ENCODE data around the gene MAP2K5.

The MAP2K5 gene

DNA sequence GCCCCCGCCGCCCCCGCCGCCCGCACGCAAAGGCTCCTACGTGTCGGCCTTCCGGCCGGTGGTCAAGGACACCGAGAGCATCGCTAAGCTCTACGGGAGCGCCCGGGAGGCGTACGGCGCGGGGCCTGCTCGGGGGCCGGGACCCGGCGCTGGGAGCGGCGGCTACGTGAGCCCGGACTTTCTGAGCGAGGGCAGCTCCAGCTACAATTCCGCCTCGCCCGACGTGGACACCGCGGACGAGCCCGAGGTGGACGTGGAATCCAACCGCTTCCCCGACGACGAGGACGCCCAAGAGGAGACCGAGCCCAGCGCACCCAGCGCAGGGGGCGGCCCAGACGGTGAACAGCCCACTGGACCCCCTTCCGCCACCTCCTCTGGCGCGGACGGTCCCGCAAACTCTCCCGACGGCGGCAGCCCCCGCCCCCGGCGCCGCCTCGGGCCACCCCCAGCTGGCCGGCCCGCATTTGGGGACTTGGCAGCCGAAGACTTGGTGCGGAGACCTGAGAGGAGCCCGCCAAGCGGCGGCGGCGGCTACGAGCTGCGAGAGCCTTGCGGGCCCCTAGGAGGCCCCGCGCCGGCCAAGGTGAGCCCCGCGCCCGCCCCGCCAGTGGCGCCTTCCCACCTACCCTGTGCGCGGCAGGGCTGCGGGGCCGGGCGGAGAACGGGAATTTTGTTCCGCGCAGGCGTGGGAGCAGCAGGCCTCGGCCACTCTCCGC is 285.2 kb downstream of the MAP2K5 start:
- no peak for DNase-seq

DNA sequence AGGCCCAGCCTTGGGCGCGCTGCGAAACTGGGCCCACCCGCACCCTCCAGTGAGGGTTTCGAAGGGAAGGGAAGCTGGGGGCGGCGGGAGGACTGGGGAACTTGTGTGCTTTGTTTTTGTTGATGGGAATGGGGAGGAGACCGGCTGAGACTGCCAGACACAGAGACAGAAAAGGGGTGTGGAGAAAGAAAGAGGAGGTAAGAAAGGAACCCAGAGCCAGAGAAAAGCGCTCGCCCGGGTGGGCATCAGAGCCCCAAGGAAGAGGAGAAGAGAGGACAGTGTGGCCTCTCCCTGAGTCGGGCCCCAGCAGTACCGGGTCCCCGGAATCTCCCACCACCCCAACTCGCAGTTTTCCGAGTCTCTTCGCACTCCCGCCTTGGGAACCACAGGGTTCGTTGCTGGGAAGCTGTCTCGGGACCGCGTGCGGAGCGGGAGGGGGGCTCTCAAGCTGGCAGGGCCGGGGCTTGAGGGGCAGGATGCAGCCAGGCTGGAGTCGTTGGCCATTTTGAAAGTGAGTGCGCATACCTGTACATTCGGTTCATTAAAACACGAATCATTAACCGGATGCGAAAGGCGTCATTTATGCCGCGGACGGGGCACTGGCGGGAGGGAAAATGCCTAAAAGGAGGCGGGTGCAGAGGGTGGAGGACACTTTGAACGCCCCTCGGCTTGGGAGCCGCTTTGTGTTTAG is 285.9 kb downstream of the MAP2K5 start:
- no peak for DNase-seq

DNA sequence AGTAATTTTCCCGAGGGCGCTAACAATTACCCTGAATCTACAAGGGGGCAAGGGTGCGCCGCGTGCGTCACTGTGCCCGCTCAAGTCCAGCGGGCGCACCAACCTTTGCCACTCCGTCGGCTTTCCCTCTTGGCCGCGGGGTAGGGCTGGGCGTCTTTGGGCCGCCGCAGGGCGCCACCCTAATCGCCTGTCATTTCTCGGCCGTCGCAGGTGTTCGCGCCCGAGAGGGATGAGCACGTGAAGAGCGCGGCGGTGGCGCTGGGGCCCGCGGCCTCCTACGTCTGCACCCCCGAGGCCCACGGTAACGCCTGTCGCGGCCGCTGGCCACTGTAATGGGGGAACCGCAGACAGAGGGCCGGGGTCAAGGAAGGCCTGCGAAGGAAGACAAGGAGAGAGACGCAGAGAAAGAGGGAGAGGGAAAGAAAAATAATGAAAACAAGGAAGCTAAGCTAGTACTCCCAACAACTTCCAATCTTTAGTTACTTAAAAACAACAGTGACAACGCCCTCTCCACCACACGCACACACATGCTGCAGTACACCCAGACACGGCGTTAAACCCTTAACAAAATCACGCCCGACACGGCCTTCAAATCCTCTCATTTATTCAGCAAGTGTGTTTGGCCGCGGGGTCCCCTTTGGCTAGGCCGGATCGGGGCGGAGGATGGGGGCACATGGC is 286.6 kb downstream of the MAP2K5 start:
- DNase-seq: no peak

DNA sequence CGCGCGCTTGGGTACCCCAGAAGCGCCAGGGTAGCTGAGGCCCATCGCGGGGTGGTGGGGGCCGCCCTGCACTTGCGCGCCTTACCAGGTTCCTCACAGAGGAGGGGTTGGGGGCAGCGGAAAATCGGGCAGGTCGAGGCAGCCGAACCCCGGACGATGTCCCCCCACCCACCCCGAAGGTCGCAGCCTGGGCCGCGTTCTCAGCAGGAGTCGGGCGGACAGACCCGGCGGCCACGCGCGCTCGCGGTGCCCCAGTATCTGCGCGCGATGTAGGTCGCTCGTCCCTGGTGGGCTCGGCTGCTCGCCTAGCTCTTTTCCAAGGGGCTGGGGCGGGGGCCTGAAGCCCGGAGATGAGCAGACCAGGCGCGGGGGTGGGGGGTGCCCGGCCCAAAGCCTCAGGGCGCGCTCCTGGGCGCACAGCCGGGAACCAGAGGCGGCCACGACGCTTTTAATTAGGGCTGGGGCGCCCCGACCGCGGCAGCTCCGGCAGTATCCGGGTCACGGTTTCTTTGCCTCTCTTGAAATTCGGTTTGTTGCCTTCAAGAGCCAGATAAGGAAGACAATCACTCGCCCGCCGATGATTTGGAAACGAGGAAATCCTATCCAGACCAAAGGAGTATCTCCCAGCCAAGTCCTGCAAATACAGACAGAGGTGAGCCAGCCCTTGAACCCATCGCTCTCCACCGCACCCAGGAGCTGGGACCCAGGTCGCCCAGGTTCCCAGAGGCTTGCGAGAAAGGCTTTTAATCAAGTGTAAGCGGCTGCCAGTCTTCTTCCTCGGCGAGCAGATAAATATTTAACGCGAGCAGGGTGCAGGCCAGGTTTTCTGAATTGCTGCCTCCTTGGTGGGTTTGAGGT is 287.4 kb downstream of the MAP2K5 start:
- no peak for DNase-seq

DNA sequence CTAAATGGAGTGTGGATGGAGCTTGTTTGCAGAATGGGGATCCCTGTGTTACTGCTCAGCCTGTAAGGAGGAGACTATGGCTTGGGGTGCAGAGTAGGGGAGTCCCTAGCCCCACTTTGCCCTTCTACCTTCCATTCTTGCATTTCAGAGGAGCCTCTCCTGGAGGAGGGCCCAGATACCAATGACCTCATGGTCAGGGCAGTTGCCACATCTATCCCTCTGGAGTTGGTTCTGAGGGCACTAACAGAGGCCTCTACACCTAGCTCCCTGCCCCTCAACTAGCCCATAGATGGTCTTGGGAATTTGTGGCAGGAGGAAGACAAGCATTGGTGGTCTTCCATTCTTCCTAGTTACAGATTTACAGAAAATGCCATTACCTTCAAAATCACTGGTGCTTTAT is 288.9 kb downstream of the MAP2K5 start:
- no peak for DNase-seq

DNA sequence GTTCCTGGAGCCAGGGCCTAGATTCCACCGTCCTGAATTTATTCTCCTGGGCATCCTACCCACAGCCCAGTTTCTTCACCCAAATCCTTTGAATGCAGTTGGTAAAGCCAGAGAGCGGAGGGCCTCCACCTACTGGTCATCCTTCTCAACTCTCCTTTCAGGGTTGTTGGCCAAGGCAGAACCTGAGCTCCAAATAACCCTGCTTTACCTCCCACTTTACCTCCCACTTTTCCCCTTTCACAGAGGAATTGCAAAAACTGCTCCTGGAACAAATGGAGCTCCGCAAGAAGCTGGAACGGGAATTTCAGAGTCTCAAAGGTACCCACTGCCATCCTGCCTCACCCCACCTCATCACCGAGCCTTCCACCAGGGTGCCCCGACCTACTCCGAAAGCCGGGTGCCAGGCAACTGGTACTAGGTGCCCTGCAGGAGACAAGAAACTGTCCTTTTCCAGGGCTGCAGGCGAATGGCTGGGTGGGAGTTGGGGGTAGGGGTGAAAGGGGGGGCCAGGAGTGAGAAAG is 289.6 kb downstream of the MAP2K5 start:
- DNase-seq: peak in 1 of 2 experiments; percentile 67

DNA sequence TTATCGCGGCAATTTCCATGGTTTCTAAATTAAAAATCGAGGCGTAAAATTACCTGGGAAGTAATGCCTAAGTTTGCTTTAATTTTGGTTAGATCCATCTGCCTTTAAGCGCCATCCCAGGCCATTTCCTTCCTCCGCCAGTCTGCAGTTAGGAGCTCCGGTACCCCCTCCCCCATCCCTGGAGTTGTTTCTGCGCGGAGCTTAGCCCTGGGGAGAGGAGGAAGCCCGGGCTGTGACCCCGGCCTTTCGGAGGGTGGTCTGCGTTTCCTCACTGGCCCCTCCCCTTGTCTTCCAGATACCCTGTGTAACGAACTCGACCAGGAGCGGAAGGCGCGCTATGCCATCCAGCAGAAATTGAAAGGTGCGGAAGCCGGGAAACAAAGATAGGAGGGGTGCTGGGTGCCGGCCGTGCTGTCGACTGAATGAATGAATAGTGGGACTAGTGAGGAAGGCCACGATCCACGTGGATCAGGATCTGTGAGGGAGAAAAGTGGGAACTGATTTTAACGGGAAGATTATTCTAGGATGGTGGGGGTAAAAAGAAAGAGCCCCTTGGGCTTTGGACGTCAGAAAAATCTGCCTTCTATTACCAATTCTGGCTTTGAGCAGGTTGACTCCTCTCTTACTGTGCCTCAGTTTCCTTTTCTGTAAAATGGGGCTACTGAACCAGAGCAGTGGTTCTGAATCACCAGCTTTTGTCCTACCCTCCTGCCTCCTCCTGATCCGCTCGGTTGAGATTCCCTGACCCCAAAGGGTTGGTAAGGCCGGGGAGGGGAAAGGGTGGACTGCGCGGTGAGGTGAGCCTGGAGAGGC is 290.6 kb downstream of the MAP2K5 start:
- no peak for DNase-seq

DNA sequence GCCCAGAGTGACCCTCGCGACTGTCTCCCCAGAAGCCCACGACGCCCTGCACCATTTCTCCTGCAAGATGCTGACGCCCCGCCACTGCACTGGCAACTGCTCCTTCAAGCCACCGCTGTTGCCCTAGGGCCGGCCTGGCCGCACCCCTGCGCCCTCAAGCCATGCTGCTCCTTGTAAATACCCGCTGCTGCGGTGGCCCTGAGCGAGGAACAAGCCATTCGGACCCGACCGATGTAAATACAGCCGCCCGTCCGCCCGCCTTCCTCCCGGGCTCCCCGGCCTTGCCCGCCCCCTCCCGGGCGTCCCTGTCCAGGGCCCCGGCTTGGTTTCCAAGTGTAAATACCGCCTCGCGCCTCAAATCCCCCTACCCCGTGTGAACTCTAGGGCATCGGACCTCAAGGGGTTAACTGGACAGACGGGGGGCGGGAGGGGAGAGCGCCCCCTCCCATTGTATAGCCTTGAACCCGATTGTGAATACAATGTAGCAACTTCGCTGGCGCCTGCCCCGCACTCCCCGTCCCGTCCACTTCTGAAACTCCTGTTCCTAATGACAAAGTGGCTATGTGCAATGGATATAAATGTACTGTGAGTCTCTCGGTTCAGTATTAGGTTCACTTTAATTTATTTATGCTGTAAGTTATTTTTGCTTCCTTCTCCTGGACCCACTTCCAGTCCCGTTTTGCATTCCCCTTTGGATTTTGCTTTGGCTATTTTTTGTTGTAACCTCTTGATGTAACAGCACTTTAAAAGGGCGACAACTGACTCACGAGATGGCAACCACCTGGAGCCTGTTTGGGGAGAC is 291.4 kb downstream of the MAP2K5 start:
- DNase-seq: no peak

DNA sequence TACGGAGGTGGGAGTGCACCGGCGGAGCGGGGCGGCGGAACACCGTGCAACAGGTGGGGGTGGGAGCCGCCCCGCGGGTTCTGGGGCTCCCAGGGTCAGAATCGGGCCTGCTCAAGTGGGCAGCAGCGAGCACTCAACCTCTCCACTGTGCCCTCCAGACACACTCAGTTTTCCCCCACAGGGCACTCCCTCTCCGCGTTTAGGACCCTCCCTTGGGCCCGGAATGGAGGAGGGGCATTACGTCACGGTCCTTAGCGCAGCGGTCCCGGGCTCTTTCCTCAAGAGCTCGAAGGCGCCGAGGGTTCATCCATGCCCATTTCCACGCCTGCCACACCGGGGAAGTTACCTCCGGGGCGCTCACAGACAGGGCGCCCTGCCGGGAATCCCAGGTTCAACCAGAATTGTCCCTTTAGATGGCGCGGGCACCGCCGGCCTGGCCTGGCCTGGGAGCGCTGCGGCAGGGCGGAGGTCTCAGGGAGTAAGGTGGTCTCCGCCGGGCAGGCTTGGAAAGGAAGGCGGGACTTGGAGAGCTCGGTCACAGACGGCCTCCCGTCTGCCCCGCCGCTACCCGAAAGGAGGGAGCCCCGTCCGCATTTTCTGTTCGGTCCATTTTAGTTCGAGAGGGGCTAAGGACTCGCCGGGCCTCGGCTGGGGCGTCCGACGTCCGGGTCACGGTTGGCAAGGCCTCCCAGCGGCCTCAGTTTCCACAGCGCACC is 292.2 kb downstream of the MAP2K5 start:
- no peak for DNase-seq

DNA sequence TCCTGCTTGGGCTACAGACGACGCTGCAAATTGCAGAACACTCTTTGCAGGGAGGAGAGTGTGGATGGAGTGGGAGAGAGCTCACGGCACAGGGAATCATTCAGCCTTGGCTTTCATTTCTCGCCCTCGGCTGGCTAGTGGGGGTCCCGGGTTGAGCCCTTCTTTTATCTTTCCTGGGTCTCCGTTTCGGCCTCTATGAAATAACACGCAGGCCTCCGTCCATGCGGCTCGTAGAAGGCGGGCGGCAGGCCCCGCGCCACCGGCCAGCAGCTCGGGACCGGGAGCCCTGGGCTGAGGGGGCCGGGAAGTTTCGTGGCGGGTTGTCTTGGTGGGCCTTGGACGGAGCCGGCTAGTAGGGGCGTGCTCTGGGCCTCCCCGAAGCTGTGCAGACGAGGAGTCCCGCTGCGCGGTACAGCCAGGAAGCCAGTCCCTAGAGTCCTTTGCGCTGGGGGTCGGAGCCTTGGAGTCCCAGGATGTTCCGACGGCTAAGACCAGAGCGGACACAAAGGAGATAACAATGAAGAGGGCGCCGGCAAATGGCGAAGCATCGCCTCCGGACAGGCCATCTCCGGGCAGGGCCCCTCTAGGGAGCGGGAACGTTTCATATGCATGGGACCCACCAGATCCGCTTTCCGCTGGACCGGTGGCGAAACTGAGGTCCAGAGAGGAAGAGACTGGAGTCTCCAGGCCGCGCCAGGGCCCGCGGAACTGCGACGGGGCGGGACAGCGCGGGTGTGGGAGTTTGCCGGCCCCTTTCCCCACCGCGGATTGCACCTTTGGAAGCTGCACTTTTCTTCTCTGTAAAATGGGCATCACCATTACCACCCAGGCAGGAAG is 293.0 kb downstream of the MAP2K5 start:
- DNase-seq: no peak

DNA sequence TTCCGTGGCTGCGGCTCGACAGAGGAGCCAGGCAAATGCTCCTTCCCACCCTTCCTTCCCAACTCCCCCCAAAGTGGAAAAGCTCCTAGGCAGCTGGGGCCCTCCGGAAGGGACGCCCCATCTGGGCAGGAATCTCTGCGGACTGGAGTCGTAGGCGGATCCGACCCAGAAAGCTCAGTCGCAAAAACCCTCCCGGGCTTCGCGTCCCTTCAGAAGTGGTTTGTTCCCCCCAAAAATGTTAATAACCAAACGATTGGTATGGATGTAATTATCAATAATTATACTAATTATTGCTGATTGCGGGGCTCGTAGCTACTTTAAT is 293.6 kb downstream of the MAP2K5 start:
- no peak for DNase-seq

DNA sequence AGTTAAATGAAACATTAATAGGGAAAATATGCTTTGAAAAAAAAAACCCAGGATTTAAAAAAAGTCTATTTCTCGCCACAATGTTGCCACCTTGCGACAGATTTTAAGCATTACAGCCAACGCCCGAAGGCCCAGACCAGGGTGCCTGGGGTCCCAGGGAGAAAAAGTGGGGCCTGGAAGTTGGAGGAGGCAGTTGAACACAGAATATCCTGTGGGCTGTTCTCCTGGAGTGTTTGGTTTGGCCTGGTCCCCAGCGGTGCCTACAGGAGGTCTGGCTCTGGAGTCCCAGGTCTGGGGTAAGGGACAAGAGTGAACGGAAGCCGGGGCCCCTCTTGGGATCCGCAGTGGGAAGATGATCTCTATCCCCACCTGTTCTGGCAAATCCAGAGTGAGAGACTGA is 294.0 kb downstream of the MAP2K5 start:
- peak in 1 of 2 experiments; percentile 66 for DNase-seq

DNA sequence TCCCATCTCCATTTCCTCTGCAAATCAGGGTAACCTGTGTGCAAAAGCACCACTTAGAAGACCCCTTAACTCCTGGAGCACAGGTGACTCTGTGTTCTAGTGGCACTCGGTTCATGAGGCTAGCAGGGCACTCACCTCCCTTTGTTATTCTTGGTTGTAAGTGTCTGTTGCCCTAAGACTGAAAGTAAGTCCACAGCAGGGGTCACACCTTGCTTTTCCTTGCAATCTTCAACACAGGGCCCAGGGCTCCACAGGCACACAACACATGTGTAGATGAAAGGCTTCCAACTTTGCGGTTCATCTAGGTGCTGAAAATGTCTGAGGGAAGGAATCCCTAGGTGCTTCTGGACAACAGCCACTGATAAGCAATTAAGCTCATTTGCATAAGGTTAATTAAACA is 294.5 kb downstream of the MAP2K5 start:
- peak in 1 of 2 experiments; percentile 51 for DNase-seq

DNA sequence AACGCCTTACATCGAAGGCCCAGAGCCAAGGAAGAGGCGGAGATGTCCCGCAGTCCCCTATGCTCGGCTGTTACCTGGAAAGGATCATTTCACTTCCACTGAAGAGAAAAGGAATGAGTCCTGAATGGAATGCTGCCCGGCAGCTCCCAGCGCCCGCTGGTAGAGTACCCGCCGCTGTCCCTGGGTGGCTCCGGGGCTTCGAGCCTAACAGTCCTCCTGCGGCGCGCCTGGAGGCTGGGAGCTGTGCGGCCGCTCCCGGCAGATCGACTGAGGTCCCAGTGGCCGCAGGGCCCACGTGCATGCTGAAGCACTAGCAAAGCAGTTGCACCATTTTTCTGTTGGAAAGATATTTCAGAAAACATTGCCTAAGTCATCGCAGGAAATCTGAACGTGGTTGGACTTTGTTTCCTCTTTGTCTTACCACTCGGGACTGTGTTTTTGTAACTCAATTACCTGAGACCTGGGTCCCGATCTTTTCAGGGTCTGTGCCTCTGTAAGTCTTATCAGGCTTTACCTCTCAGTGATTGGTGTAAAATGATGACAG is 296.4 kb downstream of the MAP2K5 start:
- DNase-seq: peak in 1 of 2 experiments; percentile 91

DNA sequence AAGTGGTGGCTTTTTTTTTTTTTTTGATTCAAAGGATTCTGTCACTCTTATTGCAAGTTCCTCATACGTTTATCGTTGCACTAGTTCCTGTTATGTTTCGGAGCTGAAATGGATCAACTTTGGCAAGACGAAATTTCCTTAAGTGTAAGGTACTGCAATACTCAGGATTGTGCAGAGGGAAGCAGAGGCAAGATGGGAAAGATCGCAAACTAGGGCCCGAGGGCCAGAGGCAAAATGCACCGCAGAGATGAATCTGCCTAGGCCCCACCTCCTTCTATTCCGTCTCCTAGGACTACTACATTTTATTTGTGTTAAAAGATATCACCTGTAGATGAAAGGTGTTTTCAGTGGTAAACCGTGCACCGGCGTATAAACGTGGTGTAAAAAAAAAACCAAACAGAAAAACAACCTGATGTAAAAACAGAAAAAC is 297.0 kb downstream of the MAP2K5 start:
- peak; percentile 84 to 86 for DNase-seq

DNA sequence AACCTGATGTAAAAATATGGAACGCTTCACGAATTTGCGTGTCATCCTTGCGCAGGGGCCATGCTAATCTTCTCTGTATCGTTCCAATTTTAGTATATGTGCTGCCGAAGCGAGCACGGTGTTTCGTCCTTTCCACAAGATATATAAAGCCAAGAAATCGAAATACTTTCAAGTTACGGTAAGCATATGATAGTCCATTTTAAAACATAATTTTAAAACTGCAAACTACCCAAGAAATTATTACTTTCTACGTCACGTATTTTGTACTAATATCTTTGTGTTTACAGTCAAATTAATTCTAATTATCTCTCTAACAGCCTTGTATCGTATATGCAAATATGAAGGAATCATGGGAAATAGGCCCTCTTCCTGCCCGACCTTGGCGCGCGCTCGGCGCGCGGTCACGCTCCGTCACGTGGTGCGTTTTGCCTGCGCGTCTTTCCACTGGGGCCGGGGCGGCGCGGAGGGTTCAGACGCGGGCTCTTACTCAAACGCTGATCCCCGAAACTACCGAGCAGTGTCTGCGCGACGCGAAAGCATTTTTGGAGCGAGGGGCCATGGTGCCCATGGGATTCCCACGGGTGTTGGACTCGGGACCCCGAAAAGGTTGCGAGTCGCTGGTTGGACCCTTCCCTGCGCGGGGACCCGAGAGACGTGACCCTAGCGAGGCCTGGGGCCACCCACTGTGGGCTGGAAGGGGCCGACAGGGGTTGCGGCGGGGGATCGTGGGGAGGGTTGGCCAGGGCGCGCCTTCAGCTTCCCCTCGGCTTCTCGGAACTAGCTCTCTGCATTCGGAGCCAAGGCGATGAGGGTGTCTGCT is 297.6 kb downstream of the MAP2K5 start, which contains the start of gene RNU6-1:
RNU6-1 (minus strand) TSS at position 117 of the 820 bp plus-strand sequence.
- DNase-seq: peak; percentile 84 to 94

DNA sequence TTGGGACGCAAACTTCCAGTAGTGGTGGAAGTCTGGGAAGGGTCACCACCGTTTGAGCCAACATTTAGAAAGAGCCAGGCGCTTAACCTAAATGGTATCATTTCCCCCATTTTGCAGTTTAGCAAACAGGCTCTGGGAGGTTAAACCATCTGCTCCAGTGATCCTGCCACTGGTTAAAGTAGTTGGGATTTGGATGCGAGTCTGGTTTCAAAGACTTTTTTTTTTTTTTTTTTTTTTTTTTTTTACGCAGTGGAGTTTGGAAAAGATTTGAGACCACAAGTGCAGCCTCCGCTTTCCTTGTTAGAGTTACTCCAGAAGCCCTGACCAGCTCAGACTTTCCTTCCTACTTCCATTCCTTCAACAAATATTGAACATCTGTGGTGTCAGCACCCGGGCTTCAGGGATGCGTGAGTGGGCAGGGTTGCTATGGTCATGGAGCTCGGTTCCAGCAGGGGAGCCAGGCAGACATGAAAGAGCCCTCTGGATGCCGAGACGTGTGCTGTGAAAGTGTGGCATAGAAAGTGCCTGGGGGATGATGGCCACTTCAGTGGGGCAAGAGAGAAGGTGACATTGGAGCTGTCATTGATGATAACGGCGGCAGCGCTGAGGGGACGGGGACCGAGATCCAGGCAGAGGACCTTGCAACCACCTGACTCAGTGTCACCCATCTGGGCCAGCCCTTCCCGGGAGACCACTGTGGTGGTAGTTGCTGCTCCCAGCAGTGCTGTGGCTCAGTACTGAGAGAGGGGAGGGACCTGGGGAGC is 298.4 kb downstream of the MAP2K5 start:
- DNase-seq: peak in 1 of 2 experiments; percentile 84

DNA sequence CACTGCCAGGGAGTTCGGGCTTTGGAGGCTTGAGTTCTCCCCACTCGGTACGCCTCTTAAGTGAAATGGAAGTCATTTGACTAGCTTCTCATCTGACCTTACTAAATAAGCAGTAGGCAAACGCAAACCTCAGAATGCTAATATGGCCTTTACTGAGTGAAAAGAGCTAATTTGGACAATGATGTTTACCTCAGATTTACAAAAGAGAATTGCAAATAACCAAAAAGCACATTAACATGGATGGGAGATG is 298.9 kb downstream of the MAP2K5 start:
- DNase-seq: no peak

Data from NCI-H526 (cell line).